HL-60 (cell line): ENCODE results near the gene KCNMA1.

ENCODE experiments used
- GABPA ChIP-seq: IDR thresholded peaks from 2 replicates; pipeline ENCODE4 v1.6.1; 2012; ENCODE audit warnings: low read depth
- POLR2AphosphoS5 ChIP-seq: IDR thresholded peaks from 2 replicates; pipeline ENCODE4 v1.6.1; 2012; ENCODE audit warnings: low read depth
- REST ChIP-seq: IDR thresholded peaks from 2 replicates; pipeline ENCODE4 v1.6.1; 2012; ENCODE audit warnings: low read depth; ENCODE audit not compliant: insufficient replicate concordance
- SPI1 ChIP-seq: IDR thresholded peaks from 2 replicates; pipeline ENCODE4 v1.6.1; 2012; ENCODE audit warnings: low read depth, mild to moderate bottlenecking, borderline replicate concordance
- TF ChIP-seq, protein P1 (sequence below): IDR thresholded peaks from one replicate; pipeline ENCODE4 v1.5.1; 2011; ENCODE audit warnings: low read length, control low read depth, inconsistent platforms; ENCODE audit not compliant: insufficient read depth

DNA sequence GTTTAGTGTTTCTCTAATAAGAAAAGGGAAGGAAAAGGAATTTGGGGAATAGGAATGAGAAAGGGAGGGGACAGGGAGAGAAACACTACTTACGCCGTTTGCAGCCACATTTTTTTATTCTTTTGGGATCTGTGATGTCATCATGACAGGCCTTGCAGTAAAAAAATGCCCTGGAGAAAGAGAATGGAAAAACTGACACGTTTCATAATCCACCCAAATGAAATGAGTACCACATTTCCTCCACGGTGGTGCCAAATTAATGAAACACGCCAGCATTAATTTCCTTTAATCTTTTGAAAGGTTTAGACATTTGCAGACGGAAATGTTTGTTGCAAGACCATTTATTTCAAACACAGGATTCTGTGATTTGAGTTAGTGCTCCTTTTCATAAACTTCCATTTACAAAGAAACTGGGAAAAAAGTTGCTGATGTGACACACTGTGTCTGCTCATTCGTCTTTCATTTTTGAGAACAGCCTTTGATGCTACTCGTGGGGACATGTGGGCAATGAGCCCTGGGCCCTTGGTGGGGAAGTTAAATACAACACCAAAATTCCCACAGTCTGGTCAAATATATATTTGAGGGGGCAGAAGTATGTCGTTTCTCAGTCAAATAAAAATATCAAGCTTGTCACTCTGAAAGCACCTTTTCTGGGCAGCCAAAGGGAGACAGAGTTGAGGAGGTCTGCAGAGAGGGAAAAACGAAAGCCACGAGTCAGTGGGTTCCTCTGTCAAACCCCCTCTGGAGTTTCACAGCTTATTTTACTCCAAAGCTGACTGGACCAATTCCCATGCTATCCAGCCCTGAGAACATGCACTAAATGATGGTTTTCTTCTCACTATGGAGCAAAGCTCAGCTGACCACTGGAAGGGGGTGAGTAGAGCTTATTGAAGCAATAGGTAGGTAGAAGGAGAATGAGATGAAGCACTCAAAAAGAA, 625.5 kb downstream of the KCNMA1 start:
- TF ChIP-seq, protein P1, sequence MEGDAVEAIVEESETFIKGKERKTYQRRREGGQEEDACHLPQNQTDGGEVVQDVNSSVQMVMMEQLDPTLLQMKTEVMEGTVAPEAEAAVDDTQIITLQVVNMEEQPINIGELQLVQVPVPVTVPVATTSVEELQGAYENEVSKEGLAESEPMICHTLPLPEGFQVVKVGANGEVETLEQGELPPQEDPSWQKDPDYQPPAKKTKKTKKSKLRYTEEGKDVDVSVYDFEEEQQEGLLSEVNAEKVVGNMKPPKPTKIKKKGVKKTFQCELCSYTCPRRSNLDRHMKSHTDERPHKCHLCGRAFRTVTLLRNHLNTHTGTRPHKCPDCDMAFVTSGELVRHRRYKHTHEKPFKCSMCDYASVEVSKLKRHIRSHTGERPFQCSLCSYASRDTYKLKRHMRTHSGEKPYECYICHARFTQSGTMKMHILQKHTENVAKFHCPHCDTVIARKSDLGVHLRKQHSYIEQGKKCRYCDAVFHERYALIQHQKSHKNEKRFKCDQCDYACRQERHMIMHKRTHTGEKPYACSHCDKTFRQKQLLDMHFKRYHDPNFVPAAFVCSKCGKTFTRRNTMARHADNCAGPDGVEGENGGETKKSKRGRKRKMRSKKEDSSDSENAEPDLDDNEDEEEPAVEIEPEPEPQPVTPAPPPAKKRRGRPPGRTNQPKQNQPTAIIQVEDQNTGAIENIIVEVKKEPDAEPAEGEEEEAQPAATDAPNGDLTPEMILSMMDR, result no peak
- TF ChIP-seq GABPA, result no peak
- no peak for TF ChIP-seq POLR2AphosphoS5
- no peak for TF ChIP-seq REST
- TF ChIP-seq SPI1, result no peak
